Left cardiac atrium (tissue), 4 donors: Measurements from ENCODE around the gene RASGRP3. TPM values are rescaled to one million over a fixed set of nuclear protein-coding genes. Genes with fewer than 3 reads are reported as not detected.

ENCODE experiments used
- ATAC-seq, 2 donors: fragments of 200-7000 bp; cut with Tn5 transposase; one replicate each; pipeline ENCODE4 v1.9.1; 2020; ENCODE audit warnings: mild to moderate bottlenecking in 2 of 2, moderate library complexity in 2 of 2
- DNase-seq: peaks from one replicate; pipeline ENCODE4 v3.0.0-alpha.2; 2020
- intact Hi-C, 2 donors: fragments of 100-400 bp; cut with DNase I; formaldehyde crosslinking; loops; one replicate each; pipeline versions ENCODE4 v1.14.1 to v1.15.1; 2022 to 2023
- total RNA-seq, 2 donors: library from RNA; stranded (reverse); fragmentation: NEBNext Ultra II Directional; extraction: Animal tissue kit (Norgen Biotek cat#: 25700); gene quantifications; one replicate each; pipeline ENCODE4 v1.2.1, GENCODE V29; 2021
- donor health status: DM: no; HTN: yes; CAD: no.
- donor health status: DM: no; HTN: yes; CAD: no; lungs with severe emphysema.
- donor health status: DM: yes; HTN: yes; CAD: no.
- donor health status: Dilated cardiomyopathy.

The RASGRP3 gene
- total RNA-seq, 2 donors from 2014 or later = 39.9 to 53.7 TPM

GRCh38 chr2:33597026-33597425 is 120.6 kb downstream of the RASGRP3 start:
- ATAC-seq (no peak), DNase-seq (no peak)
- intact Hi-C loops = no loop called here

- ATAC-seq = peak; percentile 39 to 45
- peak; percentile 43 for DNase-seq
- intact Hi-C loops = no loop called here
Measured at GRCh38 chr2:33598561-33599174, 122.2 kb downstream of the RASGRP3 start.

GRCh38 chr2:33599175-33599942 is 122.9 kb downstream of the RASGRP3 start, which contains the start of gene FAM98A:
FAM98A (minus strand) TSS chr2:33599299; CDS start chr2:33599221, 78 bp downstream.
- DNase-seq (peak; percentile 100), ATAC-seq (peak; percentile 97 to 99)
- intact Hi-C loops = no loop called here

GRCh38 chr2:33599943-33600192 is 123.4 kb downstream of the RASGRP3 start:
- DNase-seq (no peak), ATAC-seq (no peak)
- intact Hi-C loops = no loop called here

GRCh38 chr2:33602201-33602830 is 125.9 kb downstream of the RASGRP3 start:
- ATAC-seq (no peak), DNase-seq (no peak)
- intact Hi-C loops = no loop called here

- DNase-seq (no peak), ATAC-seq (no peak)
- intact Hi-C loops = no loop called here
Measured at GRCh38 chr2:33603416-33603815, 127.0 kb downstream of the RASGRP3 start.

- DNase-seq (no peak), ATAC-seq (no peak)
- intact Hi-C loops = no loop called here
Measured at GRCh38 chr2:33605056-33605455, 128.6 kb downstream of the RASGRP3 start.

- intact Hi-C loops = no loop called here
- no peak for DNase-seq
- ATAC-seq = no peak
Measured at GRCh38 chr2:33606100-33606499, 129.7 kb downstream of the RASGRP3 start.

- DNase-seq = no peak
- intact Hi-C loops = no loop called here
- no peak for ATAC-seq
Measured at GRCh38 chr2:33606622-33607021, 130.2 kb downstream of the RASGRP3 start.

GRCh38 chr2:33607251-33607721 is 130.8 kb downstream of the RASGRP3 start:
- intact Hi-C loops = no loop called here
- DNase-seq = no peak
- peak in 1 of 2 donors; percentile 34 for ATAC-seq

- intact Hi-C loops = no loop called here
- no peak for DNase-seq
- ATAC-seq = peak; percentile 47 to 64
Measured at GRCh38 chr2:33607905-33608304, 131.5 kb downstream of the RASGRP3 start.

GRCh38 chr2:33614190-33614589 is 137.7 kb downstream of the RASGRP3 start:
- no peak for ATAC-seq
- intact Hi-C loops = no loop called here
- DNase-seq = no peak

Other genes with a start within 250 kb of the RASGRP3 start
- 10 to 100 TPM; 65.7 to 69.5 TPM for gene FAM98A, start 122.7 kb downstream of the RASGRP3 start, total RNA-seq